SK-N-SH treated with all-trans-retinoic acid at 6 μM for 48 hours (cell line): ENCODE results near the gene KCNJ1.

ENCODE experiments used
- ATAC-seq: fragments of 200-7000 bp; cut with Tn5 transposase; 3 replicates; pipeline ENCODE4 v1.9.1; 2020; ENCODE audit warnings: mild to moderate bottlenecking, moderate library complexity
- ARNTL ChIP-seq: fragments of 450-650 bp; formaldehyde crosslinking; IDR thresholded peaks from 2 replicates; pipeline ENCODE4 v1.5.0; 2020; ENCODE audit warnings: low read depth, mild to moderate bottlenecking, moderate library complexity, borderline replicate concordance
- CSDC2 ChIP-seq: fragments of 250-450 bp; sonication (Bioruptor Pico); IDR thresholded peaks from 2 replicates; pipeline ENCODE4 v1.5.0; 2020; ENCODE audit warnings: mild to moderate bottlenecking, moderate library complexity
- ESRRG ChIP-seq: fragments of 250-450 bp; sonication (Bioruptor Pico); IDR thresholded peaks from 2 replicates; pipeline ENCODE4 v1.6.1; 2021; ENCODE audit warnings: mild to moderate bottlenecking
- GLIS3 ChIP-seq: fragments of 250-450 bp; sonication (Bioruptor Pico); IDR thresholded peaks from 2 replicates; pipeline ENCODE4 v1.5.0; 2020; ENCODE audit warnings: mild to moderate bottlenecking, moderate library complexity
- OSR1 ChIP-seq: fragments of 250-450 bp; sonication (Bioruptor Pico); IDR thresholded peaks from 2 replicates; pipeline ENCODE4 v1.8.0; 2022; ENCODE audit warnings: moderate library complexity, mild to moderate bottlenecking, inconsistent platforms
- PPARA ChIP-seq: fragments of 250-450 bp; sonication (Bioruptor Pico); IDR thresholded peaks from 2 replicates; pipeline ENCODE4 v1.5.0; 2020; ENCODE audit warnings: mild to moderate bottlenecking, borderline replicate concordance
- SNAI2 ChIP-seq: fragments of 250-450 bp; sonication (Bioruptor Pico); IDR thresholded peaks from 2 replicates; pipeline ENCODE4 v1.5.0; 2020; ENCODE audit warnings: mild to moderate bottlenecking, moderate library complexity
- TCF4 ChIP-seq: fragments of 250-450 bp; sonication (Bioruptor Pico); IDR thresholded peaks from 2 replicates; pipeline ENCODE4 v1.8.0; 2021; ENCODE audit warnings: mild to moderate bottlenecking, moderate library complexity, borderline replicate concordance
- TOX ChIP-seq: fragments of 250-450 bp; sonication (Bioruptor Pico); IDR thresholded peaks from 2 replicates; pipeline ENCODE4 v1.8.0; 2021; ENCODE audit warnings: mild to moderate bottlenecking, moderate library complexity, borderline replicate concordance
- ZC3H10 ChIP-seq: fragments of 250-450 bp; sonication (Bioruptor Pico); IDR thresholded peaks from 2 replicates; pipeline ENCODE4 v1.5.1; 2021; ENCODE audit warnings: mild to moderate bottlenecking, moderate library complexity
- ZFP3 ChIP-seq: fragments of 250-450 bp; sonication (Bioruptor Pico); IDR thresholded peaks from 2 replicates; pipeline ENCODE4 v1.5.0; 2020; ENCODE audit warnings: mild to moderate bottlenecking, moderate library complexity
- ZFP30 ChIP-seq: fragments of 450-650 bp; formaldehyde crosslinking; IDR thresholded peaks from 2 replicates; pipeline ENCODE4 v1.5.0; 2022; ENCODE audit warnings: mild to moderate bottlenecking, moderate library complexity
- ZNF565 ChIP-seq: fragments of 450-650 bp; formaldehyde crosslinking; conservative IDR thresholded peaks from 2 replicates; pipeline ENCODE4 v1.5.0; 2020; ENCODE audit warnings: low read depth, mild to moderate bottlenecking, moderate library complexity
- TF ChIP-seq, protein P1 (sequence below): fragments of 250-450 bp; sonication (Bioruptor Pico); IDR thresholded peaks from 2 replicates; pipeline ENCODE4 v1.5.0; 2020; ENCODE audit warnings: mild to moderate bottlenecking, moderate library complexity
- TF ChIP-seq, protein P2 (sequence below): fragments of 250-450 bp; sonication (Bioruptor Pico); IDR thresholded peaks from 2 replicates; pipeline ENCODE4 v1.5.1; 2021; ENCODE audit warnings: mild to moderate bottlenecking, moderate library complexity
- TF ChIP-seq, protein P3 (sequence below): fragments of 250-450 bp; sonication (Bioruptor Pico); IDR thresholded peaks from 2 replicates; pipeline ENCODE4 v1.5.1; 2020; ENCODE audit warnings: low read depth, mild to moderate bottlenecking, moderate library complexity

Gene KCNJ1

DNA sequence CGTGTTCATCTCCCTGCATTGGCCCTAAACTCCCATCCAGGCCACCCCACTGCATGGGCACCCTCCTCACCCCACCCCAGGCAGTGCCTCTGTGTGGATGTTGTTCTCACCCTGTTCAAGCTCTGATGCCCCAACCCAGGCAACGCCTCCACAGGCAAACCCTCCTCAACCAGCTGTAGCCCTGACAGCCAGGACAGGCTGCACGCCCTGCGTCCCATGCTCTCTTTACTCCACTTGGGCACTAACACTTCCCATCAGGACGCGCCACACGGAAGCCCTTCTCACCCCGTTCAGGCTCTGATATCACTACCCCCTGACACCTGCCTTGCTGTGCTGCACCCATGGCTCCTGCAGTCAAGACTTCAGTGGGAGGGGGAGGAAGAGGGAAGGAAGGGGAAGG lies 47.9 kb downstream of the KCNJ1 start (continued):
- TF ChIP-seq, protein P1, sequence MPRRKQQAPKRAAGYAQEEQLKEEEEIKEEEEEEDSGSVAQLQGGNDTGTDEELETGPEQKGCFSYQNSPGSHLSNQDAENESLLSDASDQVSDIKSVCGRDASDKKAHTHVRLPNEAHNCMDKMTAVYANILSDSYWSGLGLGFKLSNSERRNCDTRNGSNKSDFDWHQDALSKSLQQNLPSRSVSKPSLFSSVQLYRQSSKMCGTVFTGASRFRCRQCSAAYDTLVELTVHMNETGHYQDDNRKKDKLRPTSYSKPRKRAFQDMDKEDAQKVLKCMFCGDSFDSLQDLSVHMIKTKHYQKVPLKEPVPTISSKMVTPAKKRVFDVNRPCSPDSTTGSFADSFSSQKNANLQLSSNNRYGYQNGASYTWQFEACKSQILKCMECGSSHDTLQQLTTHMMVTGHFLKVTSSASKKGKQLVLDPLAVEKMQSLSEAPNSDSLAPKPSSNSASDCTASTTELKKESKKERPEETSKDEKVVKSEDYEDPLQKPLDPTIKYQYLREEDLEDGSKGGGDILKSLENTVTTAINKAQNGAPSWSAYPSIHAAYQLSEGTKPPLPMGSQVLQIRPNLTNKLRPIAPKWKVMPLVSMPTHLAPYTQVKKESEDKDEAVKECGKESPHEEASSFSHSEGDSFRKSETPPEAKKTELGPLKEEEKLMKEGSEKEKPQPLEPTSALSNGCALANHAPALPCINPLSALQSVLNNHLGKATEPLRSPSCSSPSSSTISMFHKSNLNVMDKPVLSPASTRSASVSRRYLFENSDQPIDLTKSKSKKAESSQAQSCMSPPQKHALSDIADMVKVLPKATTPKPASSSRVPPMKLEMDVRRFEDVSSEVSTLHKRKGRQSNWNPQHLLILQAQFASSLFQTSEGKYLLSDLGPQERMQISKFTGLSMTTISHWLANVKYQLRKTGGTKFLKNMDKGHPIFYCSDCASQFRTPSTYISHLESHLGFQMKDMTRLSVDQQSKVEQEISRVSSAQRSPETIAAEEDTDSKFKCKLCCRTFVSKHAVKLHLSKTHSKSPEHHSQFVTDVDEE = no peak
- TF ChIP-seq, all 23 proteins: peak for 0

DNA sequence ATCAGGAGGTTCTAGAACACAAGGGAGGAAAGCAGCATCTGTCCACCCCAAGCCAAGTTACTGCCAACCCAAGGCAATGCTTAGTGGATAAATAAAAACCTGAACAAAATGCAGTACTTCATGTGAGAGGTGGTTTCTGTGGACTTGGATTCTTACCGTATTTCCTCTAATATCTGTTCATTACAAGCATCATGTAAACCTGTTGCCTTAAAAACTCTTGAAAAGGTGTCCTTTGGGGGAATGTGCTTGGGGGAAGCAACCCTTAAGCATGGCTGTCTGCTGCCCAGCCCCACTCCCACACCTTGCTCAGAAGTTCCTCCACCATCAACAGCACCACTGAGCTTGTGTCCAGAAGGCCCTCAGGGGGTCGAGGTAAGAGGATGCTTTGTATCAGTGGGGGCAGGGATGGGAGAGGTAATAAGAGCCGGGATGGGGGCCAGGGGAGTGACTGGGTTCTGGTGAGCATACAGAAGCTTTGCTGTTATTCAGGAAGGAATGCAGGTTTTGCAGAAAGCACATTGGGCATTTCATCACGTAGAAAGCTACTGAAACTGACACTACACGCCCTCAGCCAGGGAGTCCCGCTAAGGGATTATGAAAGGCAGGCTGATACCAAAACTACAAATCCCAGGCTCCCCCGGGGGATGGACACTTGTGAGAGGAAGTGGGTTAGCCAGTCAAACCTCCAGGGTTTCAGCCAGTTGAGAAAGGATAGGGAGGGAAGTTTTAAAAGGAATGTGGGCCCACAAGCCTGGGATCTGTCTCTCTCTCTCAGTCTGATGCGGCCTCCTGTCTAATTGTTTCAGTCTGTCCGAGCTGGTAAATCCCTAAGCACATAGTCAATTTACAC lies 52.0 kb downstream of the KCNJ1 start:
- ATAC-seq = peak; percentile 97

DNA sequence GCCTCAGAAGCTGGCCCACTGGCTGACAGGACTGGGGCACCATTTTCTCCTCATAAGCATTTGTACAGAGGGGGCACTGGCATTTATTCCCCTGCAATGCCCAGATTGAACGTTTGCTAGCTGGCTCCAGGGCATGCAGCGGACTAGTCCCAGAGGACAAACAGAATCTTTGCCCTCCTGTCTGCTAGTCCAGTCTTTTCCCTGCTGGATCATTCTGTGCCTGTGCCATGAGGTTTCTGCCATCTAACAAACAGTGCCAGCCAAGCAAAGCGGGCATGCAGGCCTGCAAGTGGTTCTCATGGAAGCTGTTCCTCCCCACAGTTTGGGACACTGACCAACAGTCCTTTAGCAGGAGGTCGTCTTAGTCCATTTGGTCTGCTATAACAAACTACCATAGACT lies 53.4 kb downstream of the KCNJ1 start:
- TF ChIP-seq TCF4 (CRISPR knock-in tag) (no peak), TOX (CRISPR knock-in tag) (no peak), ZC3H10 (CRISPR knock-in tag) (no peak), OSR1 (CRISPR knock-in tag) (no peak), GLIS3 (CRISPR knock-in tag) (no peak), ZFP30 (no peak)
- TF ChIP-seq, protein P2, sequence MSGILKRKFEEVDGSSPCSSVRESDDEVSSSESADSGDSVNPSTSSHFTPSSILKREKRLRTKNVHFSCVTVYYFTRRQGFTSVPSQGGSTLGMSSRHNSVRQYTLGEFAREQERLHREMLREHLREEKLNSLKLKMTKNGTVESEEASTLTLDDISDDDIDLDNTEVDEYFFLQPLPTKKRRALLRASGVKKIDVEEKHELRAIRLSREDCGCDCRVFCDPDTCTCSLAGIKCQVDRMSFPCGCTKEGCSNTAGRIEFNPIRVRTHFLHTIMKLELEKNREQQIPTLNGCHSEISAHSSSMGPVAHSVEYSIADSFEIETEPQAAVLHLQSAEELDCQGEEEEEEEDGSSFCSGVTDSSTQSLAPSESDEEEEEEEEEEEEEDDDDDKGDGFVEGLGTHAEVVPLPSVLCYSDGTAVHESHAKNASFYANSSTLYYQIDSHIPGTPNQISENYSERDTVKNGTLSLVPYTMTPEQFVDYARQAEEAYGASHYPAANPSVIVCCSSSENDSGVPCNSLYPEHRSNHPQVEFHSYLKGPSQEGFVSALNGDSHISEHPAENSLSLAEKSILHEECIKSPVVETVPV = no peak
- TF ChIP-seq, protein P1 = no peak
- TF ChIP-seq, protein P3, sequence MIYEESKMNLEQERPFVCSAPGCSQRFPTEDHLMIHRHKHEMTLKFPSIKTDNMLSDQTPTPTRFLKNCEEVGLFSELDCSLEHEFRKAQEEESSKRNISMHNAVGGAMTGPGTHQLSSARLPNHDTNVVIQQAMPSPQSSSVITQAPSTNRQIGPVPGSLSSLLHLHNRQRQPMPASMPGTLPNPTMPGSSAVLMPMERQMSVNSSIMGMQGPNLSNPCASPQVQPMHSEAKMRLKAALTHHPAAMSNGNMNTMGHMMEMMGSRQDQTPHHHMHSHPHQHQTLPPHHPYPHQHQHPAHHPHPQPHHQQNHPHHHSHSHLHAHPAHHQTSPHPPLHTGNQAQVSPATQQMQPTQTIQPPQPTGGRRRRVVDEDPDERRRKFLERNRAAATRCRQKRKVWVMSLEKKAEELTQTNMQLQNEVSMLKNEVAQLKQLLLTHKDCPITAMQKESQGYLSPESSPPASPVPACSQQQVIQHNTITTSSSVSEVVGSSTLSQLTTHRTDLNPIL = no peak
- TF ChIP-seq, all 23 proteins: peak for 0
- ATAC-seq = no peak

More for the DNA sequence above, 52.0 kb downstream of the KCNJ1 start:
- TF ChIP-seq ZFP30 (no peak), OSR1 (CRISPR knock-in tag) (no peak), CSDC2 (CRISPR knock-in tag) (no peak), PPARA (CRISPR knock-in tag) (no peak), ZNF565 (no peak)
- TF ChIP-seq, protein P1 = no peak

DNA sequence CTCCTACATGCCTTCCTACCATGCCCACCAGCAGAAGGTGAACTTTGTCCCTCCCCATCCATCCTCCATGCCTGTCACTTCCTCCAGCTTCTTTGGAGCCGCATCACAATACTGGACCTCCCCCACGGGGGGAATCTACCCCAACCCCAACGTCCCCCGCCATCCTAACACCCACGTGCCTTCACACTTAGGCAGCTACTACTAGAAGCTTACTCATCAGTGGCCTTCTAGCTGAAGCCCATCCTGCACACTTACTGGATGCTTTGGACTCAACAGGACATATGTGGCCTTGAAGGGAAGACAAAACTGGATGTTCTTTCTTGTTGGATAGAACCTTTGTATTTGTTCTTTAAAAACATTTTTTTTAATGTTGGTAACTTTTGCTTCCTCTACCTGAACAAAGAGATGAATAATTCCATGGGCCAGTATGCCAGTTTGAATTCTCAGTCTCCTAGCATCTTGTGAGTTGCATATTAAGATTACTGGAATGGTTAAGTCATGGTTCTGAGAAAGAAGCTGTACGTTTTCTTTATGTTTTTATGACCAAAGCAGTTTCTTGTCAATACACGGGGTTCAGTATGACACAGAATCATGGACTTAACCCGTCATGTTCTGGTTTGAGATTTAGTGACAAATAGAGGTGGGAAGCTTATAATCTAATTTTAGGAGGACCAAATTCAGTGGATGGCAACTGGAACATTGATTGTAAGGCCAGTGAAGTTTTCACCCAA lies 56.1 kb downstream of the KCNJ1 start:
- ATAC-seq = no peak
- TF ChIP-seq, protein P2 = no peak
- TF ChIP-seq GLIS3 (CRISPR knock-in tag) = no peak
- TF ChIP-seq ESRRG (CRISPR knock-in tag) = no peak
- no peak for TF ChIP-seq ZNF565
- no peak for TF ChIP-seq SNAI2 (CRISPR knock-in tag)
- TF ChIP-seq, protein P3 = no peak
- TF ChIP-seq ZFP3 (CRISPR knock-in tag) = no peak
- no peak for TF ChIP-seq ZFP30
- no peak for TF ChIP-seq ARNTL (CRISPR knock-in tag)
